GM18499 (cell line): ENCODE data around the gene MVP.
A peak's percentile ranks its signal among the peaks of the same experiment; 100 is the strongest.

Experiments used
- ATAC-seq: cut with Tn5 transposase; IDR thresholded peaks from one replicate; pipeline ENCODE4 v1.9.1; 2021; ENCODE audit warnings: moderate number of reproducible peaks; ENCODE audit not compliant: insufficient read depth, unreplicated experiment

MVP gene

GRCh38 chr16:29840240-29840639, 20.0 kb downstream of the MVP start:
- no peak for ATAC-seq

DNA sequence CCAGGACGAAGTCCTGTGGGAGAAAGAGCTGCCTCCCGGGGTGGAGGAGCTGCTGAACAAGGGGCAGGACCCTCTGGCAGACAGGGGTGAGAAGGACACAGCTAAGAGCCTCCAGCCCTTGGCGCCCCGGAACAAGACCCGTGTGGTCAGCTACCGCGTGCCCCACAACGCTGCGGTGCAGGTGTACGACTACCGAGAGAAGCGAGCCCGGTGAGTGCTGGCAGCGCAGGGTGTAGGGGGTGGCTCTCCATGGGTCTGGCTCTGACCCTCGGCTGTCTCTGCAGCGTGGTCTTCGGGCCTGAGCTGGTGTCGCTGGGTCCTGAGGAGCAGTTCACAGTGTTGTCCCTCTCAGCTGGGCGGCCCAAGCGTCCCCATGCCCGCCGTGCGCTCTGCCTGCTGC, 21.4 kb downstream of the MVP start:
- no peak for ATAC-seq

GRCh38 chr16:29842732-29843346, 22.6 kb downstream of the MVP start:
- ATAC-seq: no peak

- ATAC-seq: no peak
These were observed 23.7 kb downstream of the MVP start for GRCh38 chr16:29843931-29844330.

DNA sequence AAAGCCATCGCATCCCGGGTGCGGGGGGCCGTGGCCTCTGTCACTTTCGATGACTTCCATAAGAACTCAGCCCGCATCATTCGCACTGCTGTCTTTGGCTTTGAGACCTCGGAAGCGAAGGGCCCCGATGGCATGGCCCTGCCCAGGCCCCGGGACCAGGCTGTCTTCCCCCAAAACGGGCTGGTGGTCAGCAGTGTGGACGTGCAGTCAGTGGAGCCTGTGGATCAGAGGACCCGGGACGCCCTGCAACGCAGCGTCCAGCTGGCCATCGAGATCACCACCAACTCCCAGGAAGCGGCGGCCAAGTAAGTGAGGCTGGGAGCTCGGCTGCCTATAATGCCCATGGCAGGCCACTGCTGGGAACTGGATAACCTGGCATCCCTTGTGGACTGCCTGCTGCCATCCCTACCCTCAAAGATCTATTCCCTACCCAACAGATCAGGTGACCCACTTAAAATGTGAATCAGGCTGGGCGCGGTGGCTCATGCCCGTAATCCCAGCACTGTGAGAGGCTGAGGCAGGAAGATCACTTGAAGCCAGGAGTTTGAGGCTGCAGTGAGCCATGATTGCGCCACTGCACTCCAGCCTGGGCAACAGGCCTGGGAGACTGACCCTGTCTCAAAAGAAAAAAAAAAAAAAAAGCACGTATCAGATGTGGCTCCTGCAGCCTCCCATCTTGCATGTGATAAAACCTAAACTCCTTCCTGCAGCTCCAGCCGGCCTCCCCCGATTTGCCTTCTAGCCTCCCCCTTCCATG, 24.5 kb downstream of the MVP start:
- ATAC-seq: no peak

- ATAC-seq: no peak
These were observed 25.4 kb downstream of the MVP start for GRCh38 chr16:29845656-29846055.

- no peak for ATAC-seq
These were observed 28.4 kb downstream of the MVP start for GRCh38 chr16:29848420-29849297.

- ATAC-seq: no peak
These were observed 29.2 kb downstream of the MVP start for GRCh38 chr16:29849505-29849904.

DNA sequence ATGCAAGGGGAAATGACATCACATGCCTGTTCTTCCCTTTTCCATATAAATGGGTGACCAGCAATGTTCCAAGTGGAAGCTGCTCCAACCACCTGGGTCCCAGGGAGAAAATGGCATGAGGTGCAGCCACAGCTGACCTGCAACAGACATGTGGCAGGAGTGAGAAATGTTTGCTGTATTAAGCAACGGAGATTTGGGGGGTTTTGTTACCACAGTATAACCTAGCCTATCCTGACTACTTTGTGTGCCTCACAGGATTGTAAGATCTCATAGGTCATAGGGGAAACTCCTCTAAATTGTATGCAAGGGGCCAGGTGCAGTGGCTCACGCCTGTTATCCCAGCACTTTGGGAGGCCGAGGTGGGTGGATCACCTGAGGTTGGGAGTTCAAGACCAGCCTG, 30.7 kb downstream of the MVP start:
- ATAC-seq: no peak

- no peak for ATAC-seq
These were observed 32.4 kb downstream of the MVP start for GRCh38 chr16:29852654-29853053.

GRCh38 chr16:29854520-29855100, 34.3 kb downstream of the MVP start:
- ATAC-seq: no peak

GRCh38 chr16:29857133-29857760, 37.0 kb downstream of the MVP start:
- no peak for ATAC-seq

GRCh38 chr16:29858149-29858849, 38.0 kb downstream of the MVP start:
- no peak for ATAC-seq

GRCh38 chr16:29858974-29859373, 38.7 kb downstream of the MVP start:
- no peak for ATAC-seq

DNA sequence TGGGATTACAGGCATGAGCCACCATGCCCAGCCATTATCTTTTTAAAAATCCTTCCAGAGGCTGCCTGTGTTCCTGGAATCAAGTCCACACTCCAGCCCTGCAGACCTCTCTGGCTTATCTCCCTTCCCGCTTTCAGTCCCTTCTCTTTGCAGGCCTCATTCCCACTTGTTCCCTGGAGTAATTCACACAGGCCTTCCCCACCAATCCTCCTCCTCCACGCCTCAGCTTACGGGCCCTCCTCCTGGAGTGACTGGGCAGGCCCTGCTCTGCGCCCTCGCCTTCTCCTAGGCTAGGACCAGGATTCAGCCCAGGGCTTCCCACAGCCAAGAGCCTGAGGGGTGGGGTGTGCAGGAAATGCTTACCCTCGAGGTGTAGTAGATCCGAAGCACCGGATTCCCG, 40.0 kb downstream of the MVP start:
- no peak for ATAC-seq

- no peak for ATAC-seq
These were observed 42.2 kb downstream of the MVP start for GRCh38 chr16:29862383-29862883.

DNA sequence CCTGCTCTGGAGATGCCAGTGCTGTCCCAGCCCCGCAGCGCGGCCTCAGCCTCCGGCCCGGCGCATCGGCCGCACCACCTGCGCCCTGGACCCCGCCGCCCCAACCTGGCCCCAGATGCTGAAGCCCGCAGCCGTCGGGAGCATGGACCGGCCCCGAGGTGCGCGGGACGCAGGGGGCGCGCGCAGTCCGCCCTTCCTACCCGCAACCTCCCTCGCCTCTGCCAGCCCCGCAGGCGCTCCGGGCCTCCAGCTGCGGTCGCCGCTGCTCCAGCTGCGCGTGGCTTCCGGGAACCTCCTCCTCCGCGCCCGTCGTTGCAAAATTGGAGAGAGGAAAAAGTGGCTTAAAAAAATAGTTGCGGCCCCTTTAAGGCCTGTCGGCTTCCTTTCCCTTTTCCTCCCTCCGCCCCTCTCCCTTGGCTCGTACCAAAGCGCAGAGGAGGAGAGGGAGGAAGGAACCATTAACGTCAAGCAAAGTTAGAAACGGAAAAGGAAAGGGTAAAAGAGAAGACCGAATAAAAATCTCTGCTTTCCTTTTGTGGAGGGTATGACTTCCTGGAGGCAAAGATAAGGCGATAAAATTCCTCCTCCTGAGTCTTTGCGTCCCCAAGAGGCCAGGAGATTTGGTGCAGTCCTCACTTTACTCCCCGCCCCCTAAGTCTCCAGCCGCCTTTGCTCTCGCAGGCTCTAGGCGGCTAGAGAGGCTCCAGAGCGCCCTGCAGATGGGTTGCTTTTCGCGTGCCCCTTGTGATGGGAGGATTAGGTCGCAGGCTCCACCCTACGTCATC, 42.8 kb downstream of the MVP start, which contains the start of gene CDIPT:
CDIPT (minus strand) TSS at position 343 of the 785 bp plus-strand sequence. CDS start 369 bp downstream, outside the sequence.
- peak; percentile 82 for ATAC-seq

GRCh38 chr16:29863669-29863984, 43.4 kb downstream of the MVP start:
- ATAC-seq: no peak

- ATAC-seq: no peak
These were observed 43.9 kb downstream of the MVP start for GRCh38 chr16:29864205-29864604.
